ENCODE measurements around the gene SDK1.
"Not testable (repeated sequence)": the region's sequence is repeated elsewhere in the genome, so short reads cannot be mapped to it uniquely, and the experiment has no call there.

SDK1 gene

DNA sequence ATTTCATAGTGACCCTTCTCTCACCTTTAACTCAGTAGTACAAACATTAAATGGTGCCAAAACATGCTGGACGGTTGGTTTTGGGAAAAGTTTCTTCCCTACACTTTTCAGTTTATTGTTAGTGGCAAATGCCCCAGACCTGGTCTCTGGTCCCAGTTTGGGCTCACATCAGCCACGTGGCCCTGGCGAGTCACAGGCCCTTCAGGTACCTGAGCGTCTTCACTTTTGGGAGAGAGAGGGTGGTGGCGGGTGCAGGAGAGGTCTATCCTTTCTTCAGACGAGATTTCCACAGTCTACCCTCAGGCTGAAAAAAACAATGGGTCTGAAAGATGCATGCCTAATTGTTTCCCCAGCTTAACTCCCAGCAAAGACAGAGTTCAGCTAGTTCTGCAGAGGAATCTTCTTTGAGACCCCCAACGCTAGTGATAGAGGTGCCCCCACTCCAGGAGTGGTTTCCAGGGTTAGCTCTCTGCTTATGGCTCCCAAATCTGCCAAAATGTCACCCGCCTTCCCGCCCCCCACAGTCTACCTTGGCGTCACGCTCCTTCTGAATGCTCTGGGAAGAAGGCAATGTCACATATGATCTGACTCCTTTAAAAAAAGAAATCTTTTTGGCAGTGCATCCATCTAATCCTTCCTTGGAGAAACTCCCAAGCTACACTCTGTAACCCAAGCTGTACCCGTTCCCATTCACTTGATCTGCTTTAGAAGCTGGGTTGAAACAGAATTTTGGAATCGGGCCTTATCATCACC, 996.3 kb downstream of the SDK1 start:
- H3K36me3 Mint-ChIP-seq (ENCODE audit: low read depth) = no peaks in the 10 kb centered on the region
- H3K4me1 Mint-ChIP-seq (ENCODE audit: low read depth) = no peaks in the 10 kb centered on the region
- H3K27ac Mint-ChIP-seq = no peak overlapping the region
- intact Hi-C loops (cut with micrococcal nuclease) = no loop called here
- no peaks in the 10 kb centered on the region for H3K27me3 Mint-ChIP-seq
- H3K4me3 Mint-ChIP-seq = no peak overlapping the region
- peaks cover 81% of the 10 kb centered on the region for H3K9me3 Mint-ChIP-seq

DNA sequence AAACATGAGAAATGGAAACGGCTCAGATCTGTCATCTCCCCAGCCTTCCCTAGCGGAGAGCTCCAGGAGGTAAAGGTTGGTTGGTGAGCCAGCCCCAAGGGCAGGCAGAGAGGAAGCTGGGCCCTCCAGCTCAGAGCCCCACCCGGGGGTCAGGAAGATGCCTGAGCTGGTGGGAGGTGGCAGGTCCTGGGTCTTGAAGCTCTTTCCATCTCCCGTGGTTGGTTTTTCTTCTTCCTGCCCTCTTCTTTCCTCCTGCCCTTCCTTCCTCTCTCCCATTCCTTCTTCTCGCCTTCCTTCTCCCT, 996.8 kb downstream of the SDK1 start:
- H3K27me3 Mint-ChIP-seq = no peaks in the 10 kb centered on the region
- no peaks in the 10 kb centered on the region for H3K36me3 Mint-ChIP-seq (ENCODE audit: low read depth)
- H3K4me1 Mint-ChIP-seq (ENCODE audit: low read depth) = no peaks in the 10 kb centered on the region
- intact Hi-C loops (cut with micrococcal nuclease) = no loop called here
- no peak overlapping the region for H3K4me3 Mint-ChIP-seq
- H3K27ac Mint-ChIP-seq = no peak overlapping the region
- peaks cover 76% of the 10 kb centered on the region for H3K9me3 Mint-ChIP-seq

DNA sequence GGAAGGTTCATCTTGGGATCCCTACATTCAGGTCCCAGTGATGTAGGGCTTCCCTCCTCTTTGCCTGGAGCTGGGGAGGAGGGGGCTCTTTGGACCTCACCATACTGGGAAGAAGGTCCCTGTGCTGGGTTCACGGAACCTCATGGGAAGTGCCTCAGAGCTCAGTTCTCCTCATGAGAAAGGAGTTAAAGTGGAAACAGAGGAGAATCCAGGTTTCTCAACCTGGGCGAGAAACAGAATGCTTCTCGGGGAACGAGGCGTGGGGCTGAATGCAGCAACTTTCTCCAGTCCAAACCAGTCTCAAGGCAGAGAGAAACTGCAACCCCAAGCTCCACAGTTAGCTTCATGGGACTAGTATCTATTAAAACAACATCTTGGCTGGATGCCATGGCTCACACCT, 998.4 kb downstream of the SDK1 start:
- Mint-ChIP-seq H3K9me3 (peaks cover 60% of the 10 kb centered on the region), H3K4me3 (no peak overlapping the region), H3K27me3 (no peaks in the 10 kb centered on the region), H3K27ac (no peak overlapping the region), H3K36me3 (ENCODE audit: low read depth) (no peaks in the 10 kb centered on the region), H3K4me1 (ENCODE audit: low read depth) (no peaks in the 10 kb centered on the region)
- intact Hi-C loops (cut with micrococcal nuclease) = no loop called here

DNA sequence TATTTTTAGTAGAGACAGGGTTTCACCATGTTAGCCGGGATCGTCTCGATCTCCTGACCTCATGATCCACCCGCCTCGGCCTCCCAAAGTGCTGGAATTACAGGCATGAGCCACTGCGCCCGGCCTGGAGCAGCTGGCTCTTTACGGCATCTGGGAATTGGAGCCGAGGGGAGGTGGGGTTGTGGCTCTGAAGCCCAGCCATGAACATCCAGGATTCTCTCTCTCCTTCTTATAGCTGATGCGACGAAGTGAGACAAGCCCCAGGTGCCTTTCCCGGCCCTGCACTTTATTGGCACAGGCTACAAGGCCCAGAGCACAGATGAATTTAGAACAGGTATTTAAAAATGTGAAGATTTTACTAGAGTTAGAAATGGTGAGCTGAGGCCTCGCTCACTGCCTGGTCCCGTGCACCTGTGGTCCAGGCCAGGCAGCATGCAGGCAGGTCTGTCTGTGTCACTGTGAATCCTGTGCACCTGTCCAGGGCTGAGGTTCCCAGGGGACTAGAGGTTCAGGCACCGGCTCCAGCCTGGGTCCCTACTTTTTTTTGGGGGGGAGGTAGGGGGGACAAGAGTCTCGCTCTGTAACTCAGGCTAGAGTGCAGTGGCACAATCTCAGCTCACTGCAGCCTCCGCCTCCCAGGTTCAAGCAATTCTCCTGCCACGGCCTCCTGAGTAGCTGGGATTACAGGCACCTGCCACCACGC, 1001.3 kb downstream of the SDK1 start:
- Mint-ChIP-seq H3K27ac (no peak overlapping the region), H3K27me3 (no peaks in the 10 kb centered on the region), H3K36me3 (ENCODE audit: low read depth) (no peaks in the 10 kb centered on the region), H3K9me3 (peaks cover 47% of the 10 kb centered on the region), H3K4me3 (no peak overlapping the region), H3K4me1 (ENCODE audit: low read depth) (no peaks in the 10 kb centered on the region)
- intact Hi-C loops (cut with micrococcal nuclease) = no loop called here

DNA sequence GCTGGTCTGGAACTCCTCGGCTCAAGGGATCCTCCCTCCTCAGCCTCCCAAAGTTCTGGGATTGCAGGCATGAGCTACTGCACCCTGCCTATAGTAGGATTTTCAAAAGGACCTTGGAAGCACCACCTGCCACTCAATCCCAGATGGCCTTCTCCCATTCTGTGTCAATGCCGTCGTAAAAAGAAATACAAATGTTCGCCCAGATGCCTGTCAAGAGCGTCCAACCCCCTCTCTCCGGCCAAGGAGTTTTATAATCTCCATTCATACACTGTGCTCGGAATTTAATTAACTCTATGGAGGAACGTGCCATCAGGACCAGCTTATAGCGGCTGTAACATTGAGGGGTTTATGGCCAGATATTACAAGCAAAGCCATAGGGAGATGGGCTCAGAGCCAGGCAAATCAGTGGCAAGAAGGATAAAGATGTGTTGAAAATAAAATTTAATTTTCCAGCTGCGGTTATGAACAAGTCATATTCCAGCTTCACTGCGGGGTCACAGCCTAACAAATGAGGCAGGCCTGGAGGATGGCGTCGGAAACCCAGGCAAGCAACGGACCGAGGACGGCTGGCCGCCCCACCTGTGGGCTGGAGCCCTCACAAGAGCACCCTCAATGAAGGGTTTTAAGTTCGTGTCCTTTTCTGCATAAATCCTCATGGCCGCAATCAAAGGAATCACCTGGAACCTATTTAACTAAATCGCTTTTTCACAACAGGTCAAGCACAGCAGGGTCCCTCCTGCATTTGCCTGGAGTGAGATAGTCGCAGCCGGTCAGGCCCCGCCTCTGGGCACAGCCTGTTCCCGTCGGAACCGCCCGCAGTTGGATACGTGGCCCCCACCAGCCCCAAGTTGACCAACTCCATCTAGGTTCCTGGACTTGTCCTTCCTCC, 1006.5 kb downstream of the SDK1 start:
- H3K4me3 Mint-ChIP-seq = no peak overlapping the region
- peaks cover 40% of the 10 kb centered on the region for H3K9me3 Mint-ChIP-seq
- intact Hi-C loops (cut with micrococcal nuclease) = no loop called here
- no peaks in the 10 kb centered on the region for H3K4me1 Mint-ChIP-seq (ENCODE audit: low read depth)
- H3K27ac Mint-ChIP-seq = no peak overlapping the region
- H3K36me3 Mint-ChIP-seq (ENCODE audit: low read depth) = no peaks in the 10 kb centered on the region
- no peaks in the 10 kb centered on the region for H3K27me3 Mint-ChIP-seq

DNA sequence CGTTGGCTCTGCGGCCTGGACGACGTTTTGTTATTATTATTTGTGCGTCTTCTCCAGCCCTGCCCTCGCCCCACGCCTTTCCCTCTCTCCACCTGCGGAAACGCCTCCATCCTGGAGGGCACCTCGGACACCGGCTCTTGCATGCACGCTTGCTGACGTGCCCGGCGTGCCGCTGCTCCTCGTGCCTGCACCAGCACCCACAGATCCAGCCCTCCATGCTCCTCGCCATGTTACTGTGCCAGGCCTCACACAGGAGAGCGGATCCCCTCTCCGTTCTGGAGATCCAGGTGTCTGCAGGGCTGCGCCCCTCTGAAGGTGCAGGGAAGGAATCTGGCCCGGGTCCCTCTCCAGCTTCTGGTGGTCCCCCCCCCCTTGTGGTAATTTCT, 1007.1 kb downstream of the SDK1 start:
- no peaks in the 10 kb centered on the region for H3K36me3 Mint-ChIP-seq (ENCODE audit: low read depth)
- no peak overlapping the region for H3K27ac Mint-ChIP-seq
- no peak overlapping the region for H3K4me3 Mint-ChIP-seq
- peaks cover 40% of the 10 kb centered on the region for H3K9me3 Mint-ChIP-seq
- no peaks in the 10 kb centered on the region for H3K4me1 Mint-ChIP-seq (ENCODE audit: low read depth)
- intact Hi-C loops (cut with micrococcal nuclease) = no loop called here
- H3K27me3 Mint-ChIP-seq = no peaks in the 10 kb centered on the region

DNA sequence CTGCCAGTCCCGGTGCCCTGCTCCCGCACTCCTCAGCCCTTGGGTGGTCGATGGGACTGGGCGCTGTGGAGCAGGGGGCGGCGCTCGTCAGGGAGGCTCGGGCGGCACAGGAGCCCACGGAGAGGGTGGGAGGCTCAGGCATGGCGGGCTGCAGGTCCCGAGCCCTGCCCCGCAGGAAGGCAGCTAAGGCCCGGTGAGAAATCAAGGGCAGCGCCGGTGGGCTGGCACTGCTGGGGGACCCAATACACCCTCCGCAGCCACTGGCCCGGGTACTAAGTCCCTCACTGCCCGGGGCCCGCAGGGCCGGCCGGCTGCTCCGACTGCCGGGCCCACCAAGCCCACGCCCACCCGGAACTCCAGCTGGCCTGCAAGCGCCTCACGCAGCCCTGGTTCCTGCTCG, 1012.9 kb downstream of the SDK1 start:
- H3K27ac Mint-ChIP-seq; H3K36me3 Mint-ChIP-seq (ENCODE audit: low read depth); H3K4me3 Mint-ChIP-seq; intact Hi-C loops (cut with micrococcal nuclease); H3K4me1 Mint-ChIP-seq (ENCODE audit: low read depth); H3K27me3 Mint-ChIP-seq: not testable (repeated sequence)
- peaks cover 26% of the 10 kb centered on the region for H3K9me3 Mint-ChIP-seq

DNA sequence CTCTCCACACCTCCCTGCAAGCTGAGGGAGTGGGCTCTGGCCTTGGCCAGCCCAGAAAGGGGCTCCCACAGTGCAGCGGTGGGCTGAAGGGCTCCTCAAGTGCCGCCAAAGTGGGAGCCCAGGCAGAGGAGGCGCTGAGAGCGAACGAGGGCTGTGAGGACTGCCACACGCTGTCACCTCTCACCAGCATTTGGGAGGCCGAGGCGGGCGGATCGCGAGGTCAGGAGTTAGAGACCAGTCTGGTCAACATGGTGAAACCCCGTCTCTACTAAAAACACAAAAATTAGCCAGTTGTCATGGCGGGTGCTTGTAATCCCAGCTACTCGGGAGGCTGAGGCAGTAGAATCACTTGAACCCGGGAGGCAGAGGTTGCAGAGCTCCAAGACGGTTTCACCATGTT, 1013.3 kb downstream of the SDK1 start:
- intact Hi-C loops (cut with micrococcal nuclease); H3K4me3 Mint-ChIP-seq; H3K27me3 Mint-ChIP-seq; H3K27ac Mint-ChIP-seq; H3K4me1 Mint-ChIP-seq (ENCODE audit: low read depth); H3K36me3 Mint-ChIP-seq (ENCODE audit: low read depth): not testable (repeated sequence)
- H3K9me3 Mint-ChIP-seq = peaks cover 29% of the 10 kb centered on the region
